GM12865 (cell line): ENCODE data around the gene PAGE1.
"Not testable (repeated sequence)": the region's sequence is repeated elsewhere in the genome, so short reads cannot be mapped to it uniquely, and the experiment has no call there.

Source experiments
- DNase-seq: peaks from one replicate; pipeline ENCODE4 v3.0.0; 2010; ENCODE audit warnings: low read depth
- H3K4me3 ChIP-seq: 2 replicates; pipeline ENCODE4 v1.5.1; 2011; ENCODE audit warnings: mild to moderate bottlenecking, low read depth, low read length, control low read depth
- CTCF ChIP-seq: IDR thresholded peaks from 2 replicates; pipeline ENCODE4 v1.5.1; 2011; ENCODE audit warnings: low read length, control low read depth, low read depth, inconsistent platforms; ENCODE audit not compliant: insufficient read depth; ENCODE audit errors: missing control alignments

PAGE1 gene

GRCh38 chrX:49695276-49696180, at the start of gene PAGE1:
TSS of gene PAGE1 (minus strand) at chrX:49695984. CDS start at chrX:49694770, 1,214 bp downstream.
- H3K4me3 ChIP-seq, result no peak within 1 kb of the TSS
- no peak for TF ChIP-seq CTCF
- DNase-seq, result no peak

DNA sequence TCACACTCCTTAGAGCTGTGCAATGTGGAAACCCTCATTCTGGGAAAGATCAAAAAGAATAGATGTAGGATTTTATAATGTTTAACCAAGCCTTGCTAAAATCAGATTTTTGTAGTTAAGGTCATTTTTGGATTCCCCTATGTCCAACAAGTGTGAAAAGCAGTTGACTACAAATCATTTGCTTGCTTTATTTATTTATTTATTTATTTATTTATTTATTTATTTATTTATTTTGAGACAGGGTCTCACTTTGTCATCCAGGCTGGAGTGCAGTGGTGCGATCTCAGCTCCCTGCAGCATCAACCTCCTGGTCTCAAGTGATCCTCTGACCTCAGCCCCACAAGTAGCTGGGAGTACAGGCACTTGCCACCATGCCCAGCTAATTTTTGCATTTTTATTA, 45.7 kb upstream of the PAGE1 start:
- H3K4me3 ChIP-seq, DNase-seq: not testable (repeated sequence)

DNA sequence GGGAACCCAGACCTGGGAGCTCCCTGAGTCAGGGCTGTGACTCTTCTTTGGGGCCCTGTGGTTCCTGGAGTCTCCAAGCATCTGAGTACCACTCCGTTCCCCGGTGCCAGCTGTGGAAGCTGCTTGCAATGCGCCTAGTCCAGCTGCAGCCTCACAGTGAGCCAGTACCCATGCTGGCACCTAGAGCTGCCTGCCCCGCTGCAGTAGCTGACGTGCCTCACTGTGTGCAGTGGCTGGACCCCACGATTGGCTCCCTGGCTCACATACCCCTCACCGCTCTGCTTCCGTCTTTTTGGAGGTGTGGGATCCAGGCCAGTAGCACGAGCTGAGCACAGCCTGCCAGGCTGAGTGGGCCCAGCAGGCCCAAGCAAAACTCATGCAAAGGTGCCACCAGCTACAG, 32.1 kb upstream of the PAGE1 start:
- no peak overlapping the region for H3K4me3 ChIP-seq
- no peak for TF ChIP-seq CTCF
- no peak for DNase-seq

DNA sequence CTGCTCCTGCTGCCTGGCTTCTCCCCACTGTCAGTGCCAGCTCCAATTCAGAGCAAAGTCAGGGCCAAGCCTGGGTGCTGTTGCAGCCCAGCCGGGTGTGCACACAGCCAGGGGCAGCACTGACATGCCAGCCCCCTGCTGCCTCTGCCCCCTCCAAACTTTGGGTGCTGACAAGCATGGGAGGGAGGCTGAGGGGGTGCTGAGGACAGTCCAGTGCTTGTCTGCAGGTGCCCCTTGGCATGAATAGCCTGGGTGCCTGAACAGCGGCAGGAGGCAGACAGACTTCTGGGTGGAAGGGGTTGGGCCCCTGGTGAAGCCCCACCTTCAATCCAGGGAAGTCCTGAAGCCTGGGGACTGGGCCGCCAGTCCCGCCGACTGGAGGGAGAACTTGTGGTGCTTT, 31.2 kb upstream of the PAGE1 start:
- DNase-seq, result no peak
- no peak for TF ChIP-seq CTCF
- H3K4me3 ChIP-seq, result no peak overlapping the region

- DNase-seq, result no peak
- TF ChIP-seq CTCF, result no peak
- H3K4me3 ChIP-seq, result no peak overlapping the region
These were observed 30.4 kb upstream of the PAGE1 start for GRCh38 chrX:49725923-49726904.

- no peak for DNase-seq
- no peak for TF ChIP-seq CTCF
- no peak overlapping the region for H3K4me3 ChIP-seq
These were observed 29.6 kb upstream of the PAGE1 start for GRCh38 chrX:49725401-49725800.

GRCh38 chrX:49720106-49720505, 24.3 kb upstream of the PAGE1 start:
- not testable (repeated sequence) for DNase-seq, H3K4me3 ChIP-seq
